Hippocampal formation (tissue), 2 donors: ENCODE measurements around the gene NR5A2.
A peak's percentile ranks its signal among the peaks of the same experiment; 100 is the strongest.

Experiments
- DNase-seq, 2 donors: peaks; one replicate each; lab custom pipeline; 2025; lab: John Stamatoyannopoulos, UW

The NR5A2 gene

DNA sequence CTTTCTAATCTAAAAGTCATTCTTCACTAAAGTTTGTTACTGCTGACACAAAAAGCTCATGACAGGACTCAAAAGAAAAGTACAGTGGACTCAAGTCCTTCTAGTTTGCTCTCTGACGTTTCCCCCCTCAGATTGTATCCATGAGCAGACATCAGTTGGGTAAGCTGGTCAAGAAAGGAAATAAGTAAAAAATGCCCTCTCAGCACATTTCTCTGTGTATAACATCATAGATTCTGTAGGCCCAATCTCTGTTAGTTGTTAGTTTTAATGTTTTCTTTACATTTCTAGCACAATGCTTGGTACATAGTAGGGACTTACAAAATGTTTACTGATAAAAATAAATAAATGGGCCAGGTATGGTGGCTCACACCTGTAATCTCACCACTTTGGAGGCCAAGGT, 96.8 kb downstream of the NR5A2 start:
- no peak for DNase-seq

DNA sequence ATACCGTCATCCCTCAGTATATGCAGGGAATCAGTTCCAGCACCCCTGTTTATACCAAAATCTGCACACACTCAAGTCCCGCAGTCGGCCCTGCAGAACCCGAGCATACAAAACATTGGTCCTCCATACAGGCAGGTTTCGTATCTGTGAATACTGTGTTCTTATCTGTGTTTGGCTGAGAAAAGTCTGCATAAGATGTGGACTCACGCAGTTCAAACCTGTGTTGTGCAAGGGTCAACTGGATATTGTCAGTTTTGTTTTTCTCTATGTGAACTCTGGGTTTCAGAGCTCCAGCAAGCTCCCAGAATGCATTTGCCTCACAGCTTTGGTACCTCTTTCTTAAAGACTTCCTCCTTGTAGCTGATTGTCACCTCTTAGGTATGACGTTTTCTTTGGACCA, 100.6 kb downstream of the NR5A2 start:
- DNase-seq, result no peak

DNA sequence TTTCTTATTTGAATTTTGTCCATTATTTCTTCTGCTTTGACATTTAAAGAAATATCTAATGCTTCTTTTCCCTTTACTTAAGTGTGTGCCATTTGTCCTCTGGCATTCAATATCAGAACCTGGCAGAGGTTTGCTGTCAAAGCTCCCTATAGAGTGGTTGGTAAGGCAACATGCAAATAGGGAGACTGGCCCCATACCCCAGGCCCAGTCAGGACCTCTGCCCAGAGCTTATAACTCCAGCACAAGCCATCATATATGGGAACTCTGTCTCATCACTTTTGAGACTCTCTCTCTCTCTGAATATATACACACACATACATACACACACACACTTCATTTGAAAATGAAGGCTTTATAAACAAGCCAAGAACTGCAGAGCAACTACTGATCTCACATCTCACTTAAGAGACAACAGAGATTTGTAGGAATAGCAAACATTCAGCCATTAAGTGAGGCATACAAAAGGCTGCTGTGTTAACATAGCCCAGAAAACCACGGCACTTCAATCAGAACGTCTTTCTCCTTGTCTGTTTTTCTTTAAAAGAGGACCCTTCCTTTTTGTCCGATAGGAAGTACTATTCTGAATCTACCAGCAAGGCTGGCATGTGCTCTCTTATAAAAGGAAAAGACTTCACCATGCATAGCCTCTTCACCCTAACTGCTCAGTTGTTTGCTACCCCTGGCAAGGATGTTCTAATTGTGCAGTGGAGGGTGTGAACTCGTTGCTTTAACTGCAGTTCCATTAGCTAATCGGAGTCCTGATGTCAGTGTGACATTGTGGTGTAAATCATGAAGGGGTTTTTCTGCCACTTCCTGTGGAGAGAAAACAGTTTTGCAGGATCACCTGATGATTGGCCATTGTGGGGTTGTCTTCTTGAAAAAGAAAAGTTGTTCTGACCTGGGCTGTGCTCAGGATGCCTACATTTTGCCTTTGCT, 101.7 kb downstream of the NR5A2 start:
- no peak for DNase-seq

DNA sequence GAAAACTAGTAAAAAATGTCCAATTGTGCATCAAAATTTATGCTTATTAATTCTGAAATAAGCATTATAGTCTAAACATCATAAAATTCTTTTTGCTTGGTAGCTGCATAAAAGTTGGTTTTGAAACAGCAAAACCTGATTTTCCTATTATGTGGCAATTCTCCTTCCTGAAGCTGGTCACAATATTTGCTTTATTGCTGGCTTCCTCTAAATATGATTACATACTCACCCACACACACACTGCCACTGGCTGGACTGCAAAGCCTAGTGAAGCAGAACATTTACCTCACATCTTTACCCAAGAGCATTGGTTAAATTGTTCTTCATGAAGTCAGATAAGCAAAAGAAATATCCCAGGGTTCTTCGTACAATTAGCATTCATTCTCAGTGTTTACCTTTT, 103.0 kb downstream of the NR5A2 start:
- no peak for DNase-seq

DNA sequence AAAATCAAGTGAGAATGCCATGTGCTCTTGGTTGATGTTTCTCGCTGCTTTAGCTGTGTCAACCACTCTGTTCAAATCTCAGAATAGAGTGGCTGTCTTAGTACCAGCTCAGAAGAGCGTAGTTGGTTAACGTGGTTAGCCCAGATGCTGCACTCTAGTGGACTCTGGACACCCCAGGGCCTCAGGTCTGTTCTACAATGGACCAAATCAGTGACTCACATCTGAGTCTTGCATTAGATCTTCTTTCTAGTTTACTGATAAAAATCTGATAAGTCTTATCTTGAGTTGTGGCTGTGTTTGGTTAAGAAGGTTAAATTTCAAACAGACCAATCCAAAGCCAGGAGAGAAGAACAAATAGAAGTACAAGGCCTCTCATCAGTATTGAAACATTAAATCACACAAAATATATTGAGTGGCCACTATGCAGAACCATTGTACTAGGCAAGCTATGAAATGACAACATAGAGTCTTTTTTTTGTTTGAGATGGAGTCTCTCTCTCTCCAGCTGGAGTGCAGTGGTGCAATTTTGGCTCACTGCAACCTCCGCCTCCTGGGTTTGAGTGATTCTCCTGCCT, 104.1 kb downstream of the NR5A2 start:
- DNase-seq, result no peak

DNA sequence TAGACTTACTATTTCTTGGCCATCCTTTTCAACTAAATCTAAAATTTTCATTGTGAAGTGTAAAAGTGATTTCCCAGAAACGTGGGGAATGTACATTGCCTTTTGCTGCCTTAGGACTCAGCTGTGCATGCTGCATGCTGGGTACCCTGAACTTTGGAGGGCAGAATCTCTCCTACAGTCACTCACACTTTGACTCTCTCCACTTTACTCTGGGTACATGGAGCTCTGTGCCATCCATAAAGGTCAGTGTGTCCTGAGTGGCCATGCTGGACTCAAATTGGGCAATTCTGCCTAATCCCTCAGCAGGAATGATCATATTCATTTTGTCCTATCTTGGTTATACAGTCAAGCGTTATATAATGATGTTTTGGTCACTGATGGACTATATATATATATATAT, 105.6 kb downstream of the NR5A2 start:
- no peak for DNase-seq

DNA sequence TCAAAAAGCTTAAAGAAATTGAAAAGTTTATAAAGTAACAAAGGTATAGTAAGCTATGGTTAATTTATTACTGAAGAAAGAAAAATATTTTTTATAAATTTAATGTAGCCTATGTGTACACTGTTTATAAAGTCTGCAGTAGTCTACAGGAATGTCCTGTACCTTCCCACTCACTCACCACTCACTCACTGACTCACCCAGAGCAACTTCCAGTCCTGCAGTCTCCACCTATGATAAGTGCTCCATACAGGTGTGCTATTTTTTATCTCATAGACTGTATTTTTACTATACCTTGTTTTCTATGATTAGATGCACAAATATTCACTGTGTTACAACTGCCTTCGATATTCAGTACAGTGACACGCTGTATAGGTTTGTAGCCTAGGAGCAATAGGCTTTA, 106.6 kb downstream of the NR5A2 start:
- DNase-seq, result no peak

DNA sequence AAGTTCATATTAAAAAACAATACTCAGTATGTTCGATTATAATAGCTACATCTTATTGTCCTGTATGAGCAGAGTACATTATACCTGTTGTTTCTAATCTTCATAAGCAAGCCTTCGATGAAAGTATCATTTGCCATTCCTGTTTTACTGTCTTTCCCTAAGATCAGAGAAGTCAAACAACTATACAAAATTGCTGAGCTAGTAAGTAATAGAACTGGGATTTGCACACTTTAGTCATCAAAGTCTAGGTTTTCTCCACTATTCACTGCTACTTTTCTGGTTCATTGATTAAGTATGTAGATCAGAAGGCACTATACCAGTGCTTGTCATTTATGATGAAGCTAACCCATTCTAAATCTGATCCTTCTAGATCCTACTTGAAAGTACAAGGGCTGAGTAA, 108.9 kb downstream of the NR5A2 start:
- DNase-seq, result no peak

DNA sequence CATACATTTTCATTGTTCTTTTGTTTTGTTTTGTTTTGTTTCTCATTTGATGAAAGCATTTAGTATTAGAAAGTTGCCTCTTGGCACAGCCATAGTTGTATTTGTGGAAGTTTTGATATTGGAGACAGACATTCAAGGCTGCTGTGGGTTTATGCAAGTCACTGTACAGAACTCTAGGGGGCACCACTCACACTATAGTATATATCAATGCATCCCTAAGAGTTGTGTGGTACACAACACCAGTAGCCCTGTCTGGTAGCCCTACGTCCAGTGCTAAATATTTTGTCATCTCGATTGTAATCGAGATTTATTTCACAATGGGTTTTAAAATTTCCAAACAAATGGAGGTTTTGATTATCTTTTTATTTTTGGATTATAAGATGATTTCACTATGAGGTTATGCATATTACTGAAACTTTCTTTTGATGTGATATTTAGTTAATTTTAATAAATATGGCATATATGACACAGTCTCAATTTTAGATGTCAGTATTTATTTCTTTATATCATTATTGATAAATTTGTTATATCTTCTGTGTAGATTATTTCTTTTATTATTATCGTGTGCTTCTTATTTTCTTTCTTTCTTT, 112.2 kb downstream of the NR5A2 start:
- DNase-seq, result peak in 1 of 2 donors; percentile 17

DNA sequence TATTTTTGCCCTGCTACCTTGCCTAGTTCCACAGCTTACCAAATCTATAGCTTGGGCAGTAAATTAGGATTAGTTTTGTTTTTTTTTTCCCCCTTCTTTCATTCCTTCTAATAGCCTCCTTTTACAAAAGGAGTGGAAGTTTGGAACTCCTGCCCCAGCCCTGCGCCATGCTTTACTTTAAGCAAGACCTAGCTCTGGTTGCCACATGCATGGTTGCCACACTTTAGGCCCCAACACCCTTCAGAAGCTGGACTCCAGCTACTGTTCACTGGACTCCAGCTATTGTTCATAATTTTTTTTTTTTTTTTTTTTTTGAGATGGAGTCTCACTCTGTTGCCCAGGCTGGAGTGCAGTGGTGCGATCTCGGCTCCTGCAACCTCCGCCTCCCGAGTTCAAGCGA, 115.8 kb downstream of the NR5A2 start:
- DNase-seq, result no peak

DNA sequence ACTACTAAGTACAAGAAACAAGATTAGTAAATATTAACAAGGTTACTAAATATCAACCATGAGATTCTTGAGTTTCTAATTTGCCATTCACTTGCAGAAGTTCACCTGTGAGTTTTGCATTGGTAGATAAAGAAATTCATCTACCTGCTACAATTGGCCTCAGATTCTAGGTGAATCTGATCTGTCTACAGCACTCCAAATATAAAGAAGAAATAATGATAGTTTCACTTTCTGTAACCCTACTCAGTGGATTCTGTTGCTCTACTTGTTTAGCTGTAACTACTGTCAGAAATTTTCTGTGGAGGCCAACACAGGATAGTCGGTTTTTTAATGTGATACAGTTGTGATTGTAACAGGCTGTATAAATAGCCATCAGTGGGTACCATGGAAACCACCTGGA, 118.6 kb downstream of the NR5A2 start:
- no peak for DNase-seq

DNA sequence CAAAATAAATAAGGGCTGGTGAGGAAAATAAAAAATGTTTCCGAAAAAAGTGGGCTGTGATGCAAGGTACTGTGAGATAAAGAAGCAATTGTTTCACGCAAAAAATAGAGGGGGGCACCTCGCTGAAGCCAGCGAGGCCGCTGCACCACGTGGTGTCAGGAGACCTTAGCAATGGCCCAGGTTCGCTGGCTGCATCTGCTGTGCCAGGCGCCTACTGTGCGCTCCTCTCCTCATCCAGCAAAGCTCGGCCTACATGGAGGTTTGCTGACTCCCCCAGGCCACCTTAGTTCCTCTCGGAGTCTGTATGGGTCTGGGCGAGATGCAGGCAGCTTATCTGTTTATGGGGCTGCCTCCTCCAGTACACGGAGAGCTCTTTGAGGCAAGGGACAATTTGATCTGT, 119.6 kb downstream of the NR5A2 start:
- DNase-seq, result no peak

DNA sequence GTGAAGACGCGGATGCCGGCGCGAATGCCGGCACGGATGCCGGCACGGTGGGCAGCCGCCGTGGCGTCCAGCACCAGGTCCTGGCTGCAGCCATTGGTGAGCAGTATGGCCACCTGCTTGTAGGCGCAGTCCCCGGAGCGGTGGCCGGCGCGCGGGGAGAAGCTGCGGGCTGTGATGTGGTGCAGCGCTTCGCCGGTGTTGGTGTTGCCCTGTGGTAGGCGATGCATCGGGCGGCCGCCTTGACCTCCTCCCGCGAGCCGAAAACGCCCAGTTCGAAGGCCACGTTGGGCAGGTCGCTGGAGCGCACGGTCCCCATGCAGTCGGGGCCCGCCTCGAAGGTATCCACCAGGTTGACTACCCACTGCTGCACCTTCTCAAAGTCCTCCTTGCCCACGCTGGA, 120.2 kb downstream of the NR5A2 start:
- DNase-seq, result no peak

DNA sequence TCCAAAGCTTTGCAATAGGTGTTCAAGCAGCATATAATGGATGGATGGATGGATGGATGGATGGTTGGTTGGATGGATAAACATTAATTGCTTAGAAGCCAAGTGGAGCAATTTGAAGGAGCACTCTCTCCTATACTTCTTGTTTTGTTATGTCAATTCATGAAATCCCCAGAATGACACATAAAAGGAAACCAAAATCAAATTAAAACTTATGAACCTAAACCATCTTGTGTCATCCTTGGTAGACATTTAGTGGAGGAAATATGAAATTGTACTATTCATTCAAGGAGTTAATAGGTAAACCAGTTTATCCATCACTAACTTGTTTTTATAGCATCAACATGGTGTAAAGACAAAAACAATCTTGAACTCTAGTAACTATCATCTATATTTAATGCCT, 122.5 kb downstream of the NR5A2 start:
- no peak for DNase-seq

DNA sequence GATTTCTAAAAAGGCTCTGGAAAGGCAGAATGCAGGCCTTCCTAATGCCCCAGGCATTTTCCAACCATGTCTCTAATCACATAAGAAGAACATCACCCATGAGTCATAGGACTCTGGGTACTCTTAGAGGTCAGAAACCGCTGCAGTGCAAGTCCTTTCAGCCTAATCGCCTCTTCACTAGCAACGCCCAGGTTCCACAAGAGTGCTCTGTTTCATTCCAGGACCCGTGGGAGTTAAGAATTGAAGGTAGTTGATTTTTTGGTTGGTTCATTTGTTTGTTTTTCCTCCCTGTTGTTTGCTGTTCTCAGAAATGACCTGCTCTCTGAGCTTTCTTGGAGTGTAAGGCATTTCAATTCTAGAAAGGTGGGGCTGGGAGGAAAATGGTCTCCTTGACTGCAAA, 123.2 kb downstream of the NR5A2 start:
- DNase-seq, result no peak

DNA sequence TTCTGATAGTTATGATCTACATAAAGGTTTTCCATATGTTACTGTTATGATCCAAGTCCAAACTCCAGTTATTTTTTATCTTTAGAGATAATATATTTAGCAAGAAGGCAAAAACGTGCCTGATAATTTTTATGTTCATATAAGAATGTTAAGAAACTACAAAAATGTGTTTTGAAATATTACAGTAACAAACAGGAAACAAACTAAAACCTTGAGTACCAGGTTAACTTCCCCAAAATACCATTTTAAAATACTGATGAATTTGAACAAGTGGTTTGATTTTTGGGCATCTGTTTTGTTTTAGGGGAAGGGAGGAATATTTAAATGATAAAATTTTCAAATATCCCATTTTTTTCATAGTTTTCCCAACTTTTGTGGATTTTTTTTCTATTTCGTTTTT, 124.8 kb downstream of the NR5A2 start:
- DNase-seq, result no peak

DNA sequence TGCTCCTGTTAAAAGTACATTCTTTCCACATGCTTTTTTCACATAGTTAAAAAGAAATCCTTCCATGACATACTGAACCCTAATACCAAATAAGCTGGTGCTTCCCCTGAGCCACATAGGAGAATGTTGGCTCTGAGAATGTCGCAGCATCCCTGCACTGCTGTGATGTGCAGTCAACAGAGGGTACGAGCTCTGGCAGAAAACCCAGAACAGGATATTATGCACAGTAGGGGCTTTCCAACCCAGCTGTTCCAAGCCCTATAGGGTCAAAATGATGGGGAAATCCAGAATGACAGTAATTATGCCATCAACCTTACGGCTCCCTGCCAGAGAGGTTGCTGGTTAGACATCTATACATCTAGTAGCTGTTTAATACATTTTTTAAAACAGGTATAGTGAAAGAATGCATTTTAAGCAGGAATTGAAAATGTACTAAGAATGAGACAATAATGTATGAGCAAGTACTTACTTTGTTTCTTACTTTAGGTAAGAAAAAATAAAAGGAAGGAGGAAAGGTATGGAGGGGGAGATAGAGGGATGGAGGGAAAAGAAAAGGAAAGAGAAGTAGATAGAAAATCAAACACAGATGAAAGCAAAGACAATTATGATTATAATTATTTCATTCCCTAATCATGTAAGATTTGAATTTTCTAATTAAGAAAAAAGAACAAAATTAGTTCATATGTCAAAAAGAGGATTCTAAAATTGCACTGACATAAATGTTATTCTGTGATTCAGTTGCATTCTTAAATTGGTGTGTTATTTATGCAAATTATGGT, 126.0 kb downstream of the NR5A2 start:
- DNase-seq, result no peak

DNA sequence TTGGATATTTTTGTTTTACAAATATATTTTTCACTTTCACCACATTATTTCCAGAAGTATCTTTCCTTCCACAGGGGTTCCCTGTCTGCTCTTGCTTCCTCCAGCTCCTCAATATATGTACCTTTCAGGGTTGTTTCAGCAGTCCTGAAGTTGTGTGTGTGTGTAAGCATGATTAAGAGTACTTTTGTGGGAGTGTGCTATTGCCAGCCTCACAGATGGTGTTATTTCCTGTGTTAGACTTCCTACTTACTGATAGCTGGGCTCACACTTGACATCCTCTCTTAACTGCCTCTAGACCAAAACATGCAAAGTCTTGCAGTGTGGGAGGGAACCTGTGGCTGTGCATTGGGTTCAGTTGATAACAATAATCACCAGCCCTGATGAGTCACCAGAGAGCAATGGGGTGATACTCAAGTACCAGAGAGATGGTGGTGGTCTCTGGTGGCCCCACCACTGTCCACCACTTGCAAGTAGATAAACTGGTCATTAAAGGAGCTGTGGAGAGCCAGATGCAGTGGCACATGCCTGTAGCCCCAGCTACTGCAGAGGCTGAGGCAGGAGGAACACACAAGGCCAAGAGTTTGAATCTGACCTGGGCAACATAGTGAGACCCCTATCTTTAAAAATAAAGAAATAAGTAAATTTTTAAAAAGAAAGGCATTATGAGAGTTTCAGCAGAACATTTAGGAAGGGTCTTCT, 126.7 kb downstream of the NR5A2 start:
- DNase-seq, result no peak

DNA sequence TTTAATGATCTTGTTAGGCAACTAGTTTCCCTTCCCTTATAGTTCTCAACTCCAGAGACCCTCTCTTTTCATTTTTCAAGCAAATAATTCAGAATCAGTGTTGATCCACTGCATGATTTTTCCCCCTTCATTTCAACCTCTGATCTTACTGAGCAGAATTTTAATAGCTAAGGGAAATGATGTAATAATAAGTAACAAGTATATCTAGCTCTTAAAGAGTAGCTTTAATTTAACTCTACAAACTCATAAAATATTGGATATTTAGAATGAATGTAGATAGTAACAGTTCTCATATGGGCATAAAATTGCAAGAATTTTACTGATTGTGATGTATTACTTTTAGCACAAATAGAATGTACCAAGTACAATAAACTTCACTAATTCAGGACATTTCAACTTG, 130.2 kb downstream of the NR5A2 start:
- DNase-seq, result no peak

DNA sequence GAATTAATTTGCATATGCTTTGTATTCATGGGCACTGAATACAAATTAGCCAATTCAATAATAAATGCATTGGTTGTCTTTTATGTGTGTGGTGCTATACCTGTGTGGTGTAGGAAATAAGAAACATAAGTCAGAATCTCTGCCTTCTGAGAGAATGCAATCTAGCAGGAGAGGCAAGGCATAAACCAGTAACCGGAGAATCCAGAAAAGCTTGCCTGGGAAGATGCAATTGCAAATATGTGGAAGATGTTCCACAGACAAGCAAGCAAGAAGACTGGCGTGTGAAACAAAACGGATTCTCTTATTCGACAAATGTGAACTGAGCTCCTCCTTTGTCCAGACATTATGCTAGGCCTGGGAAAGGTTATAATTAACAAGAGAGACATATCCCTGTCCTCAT, 134.3 kb downstream of the NR5A2 start:
- no peak for DNase-seq

DNA sequence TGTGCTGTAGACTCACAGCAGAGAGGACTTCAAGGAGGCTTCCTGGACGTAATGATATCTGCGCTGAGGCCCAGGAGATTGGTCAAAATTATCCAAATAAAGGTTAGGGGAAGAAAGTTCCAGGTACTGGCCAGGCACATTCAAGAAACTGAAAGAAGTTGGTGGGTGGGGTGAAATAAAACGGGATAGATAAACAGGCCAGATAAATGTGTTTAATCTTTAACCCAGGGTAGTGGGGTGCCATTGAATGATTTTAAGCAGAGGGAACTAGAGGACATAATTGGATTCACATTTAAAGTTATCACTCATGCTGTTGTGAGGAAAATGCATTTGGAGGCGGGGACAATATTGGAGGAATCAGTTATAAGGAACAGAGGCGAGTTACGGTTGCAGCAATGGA, 134.7 kb downstream of the NR5A2 start:
- DNase-seq, result no peak

DNA sequence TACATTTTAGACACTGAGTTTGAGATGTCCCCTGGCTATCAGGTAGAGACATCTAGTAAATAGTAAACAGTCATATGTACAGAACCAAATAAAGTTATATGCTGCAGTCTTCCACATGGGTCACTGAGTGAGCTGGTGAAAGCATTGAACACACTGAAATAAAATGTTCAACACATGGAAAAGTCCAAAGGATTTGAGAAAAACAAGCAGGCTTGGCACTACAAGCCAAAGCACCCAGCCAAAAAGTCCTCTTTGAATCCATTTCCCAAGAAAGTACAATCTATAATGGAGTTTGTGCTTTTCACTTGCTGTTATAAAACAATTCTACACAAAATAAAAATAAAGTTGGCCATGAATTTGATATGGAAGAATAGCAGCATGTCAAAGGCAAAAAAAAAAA, 135.4 kb downstream of the NR5A2 start:
- DNase-seq, result no peak
